Skeletal muscle tissue (tissue), 1 donor: ENCODE data around the gene OXT. TPM values are rescaled to one million over a fixed set of nuclear protein-coding genes. Genes with fewer than 3 reads are reported as not detected.

Experiments
- total RNA-seq: library from RNA; depleted of rRNA; stranded (reverse); fragments of >200 nt; gene quantifications from one replicate; pipeline ENCODE4 v1.2.3, GENCODE V29; 2014

The OXT gene
- total RNA-seq, 1 donor from 2014 or later: not detected

Other genes with a start within 250 kb of the OXT start
- gene PCED1A, start 231.0 kb upstream of the OXT start, total RNA-seq: 9.4 TPM
- 28.2 TPM for gene VPS16, start 230.9 kb upstream of the OXT start, total RNA-seq
- gene PTPRA, start 198.1 kb upstream of the OXT start, total RNA-seq: 93.4 TPM
- not detected for gene GNRH2, start 28.0 kb upstream of the OXT start, total RNA-seq
- gene MRPS26, start 25.6 kb upstream of the OXT start, total RNA-seq: 25.6 TPM
- gene AVP, start 13.1 kb downstream of the OXT start, total RNA-seq: not detected
- gene FASTKD5, start 88.2 kb downstream of the OXT start, total RNA-seq: 12.5 TPM
- gene UBOX5, start 88.2 kb downstream of the OXT start, total RNA-seq: 3.1 TPM
- 1.6 TPM for gene LZTS3, start 101.9 kb downstream of the OXT start, total RNA-seq
- gene DDRGK1, start 133.1 kb downstream of the OXT start, total RNA-seq: 20.4 TPM
- 42.8 TPM for gene ITPA, start 137.9 kb downstream of the OXT start, total RNA-seq
- gene SLC4A11, start 167.6 kb downstream of the OXT start, total RNA-seq: under 0.01 TPM